ENCODE measurements around the gene CREB5. TPM values are rescaled to one million over a fixed set of nuclear protein-coding genes. Genes with fewer than 3 reads are reported as not detected.

The CREB5 gene
- total RNA-seq, 1 experiment from 2014 or later, result 1.3 TPM

GRCh38 chr7:28409716-28410627 lies 2.3 kb upstream of the CREB5 start:
- H3K9me3 Mint-ChIP-seq, result no peaks in the 10 kb centered on the region
- H3K36me3 Mint-ChIP-seq, result no peaks in the 10 kb centered on the region
- POLR2A ChIA-PET, result no interaction called here
- TF ChIP-seq NR2C2 (CRISPR knock-in tag; IDR thresholded peaks at IDR 0.05) (no peak), TEAD1 (CRISPR knock-in tag; IDR thresholded peaks at IDR 0.05) (0 out of 2 replicates have a peak, but pooled peaks have one; percentile 31), GRHL2 (CRISPR knock-in tag; IDR thresholded peaks at IDR 0.05; ENCODE audit: insufficient replicate concordance, severe bottlenecking) (no peak)
- TF ChIP-seq, protein P1, sequence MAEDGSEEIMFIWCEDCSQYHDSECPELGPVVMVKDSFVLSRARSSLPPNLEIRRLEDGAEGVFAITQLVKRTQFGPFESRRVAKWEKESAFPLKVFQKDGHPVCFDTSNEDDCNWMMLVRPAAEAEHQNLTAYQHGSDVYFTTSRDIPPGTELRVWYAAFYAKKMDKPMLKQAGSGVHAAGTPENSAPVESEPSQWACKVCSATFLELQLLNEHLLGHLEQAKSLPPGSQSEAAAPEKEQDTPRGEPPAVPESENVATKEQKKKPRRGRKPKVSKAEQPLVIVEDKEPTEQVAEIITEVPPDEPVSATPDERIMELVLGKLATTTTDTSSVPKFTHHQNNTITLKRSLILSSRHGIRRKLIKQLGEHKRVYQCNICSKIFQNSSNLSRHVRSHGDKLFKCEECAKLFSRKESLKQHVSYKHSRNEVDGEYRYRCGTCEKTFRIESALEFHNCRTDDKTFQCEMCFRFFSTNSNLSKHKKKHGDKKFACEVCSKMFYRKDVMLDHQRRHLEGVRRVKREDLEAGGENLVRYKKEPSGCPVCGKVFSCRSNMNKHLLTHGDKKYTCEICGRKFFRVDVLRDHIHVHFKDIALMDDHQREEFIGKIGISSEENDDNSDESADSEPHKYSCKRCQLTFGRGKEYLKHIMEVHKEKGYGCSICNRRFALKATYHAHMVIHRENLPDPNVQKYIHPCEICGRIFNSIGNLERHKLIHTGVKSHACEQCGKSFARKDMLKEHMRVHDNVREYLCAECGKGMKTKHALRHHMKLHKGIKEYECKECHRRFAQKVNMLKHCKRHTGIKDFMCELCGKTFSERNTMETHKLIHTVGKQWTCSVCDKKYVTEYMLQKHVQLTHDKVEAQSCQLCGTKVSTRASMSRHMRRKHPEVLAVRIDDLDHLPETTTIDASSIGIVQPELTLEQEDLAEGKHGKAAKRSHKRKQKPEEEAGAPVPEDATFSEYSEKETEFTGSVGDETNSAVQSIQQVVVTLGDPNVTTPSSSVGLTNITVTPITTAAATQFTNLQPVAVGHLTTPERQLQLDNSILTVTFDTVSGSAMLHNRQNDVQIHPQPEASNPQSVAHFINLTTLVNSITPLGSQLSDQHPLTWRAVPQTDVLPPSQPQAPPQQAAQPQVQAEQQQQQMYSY (CRISPR knock-in tag; IDR thresholded peaks at IDR 0.05), result peak; percentile 96
- TF ChIP-seq, protein P2, sequence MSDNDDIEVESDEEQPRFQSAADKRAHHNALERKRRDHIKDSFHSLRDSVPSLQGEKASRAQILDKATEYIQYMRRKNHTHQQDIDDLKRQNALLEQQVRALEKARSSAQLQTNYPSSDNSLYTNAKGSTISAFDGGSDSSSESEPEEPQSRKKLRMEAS (CRISPR knock-in tag; IDR thresholded peaks at IDR 0.05), result 0 out of 2 replicates have a peak, but pooled peaks have one; percentile 36
- TF ChIP-seq, protein P3, sequence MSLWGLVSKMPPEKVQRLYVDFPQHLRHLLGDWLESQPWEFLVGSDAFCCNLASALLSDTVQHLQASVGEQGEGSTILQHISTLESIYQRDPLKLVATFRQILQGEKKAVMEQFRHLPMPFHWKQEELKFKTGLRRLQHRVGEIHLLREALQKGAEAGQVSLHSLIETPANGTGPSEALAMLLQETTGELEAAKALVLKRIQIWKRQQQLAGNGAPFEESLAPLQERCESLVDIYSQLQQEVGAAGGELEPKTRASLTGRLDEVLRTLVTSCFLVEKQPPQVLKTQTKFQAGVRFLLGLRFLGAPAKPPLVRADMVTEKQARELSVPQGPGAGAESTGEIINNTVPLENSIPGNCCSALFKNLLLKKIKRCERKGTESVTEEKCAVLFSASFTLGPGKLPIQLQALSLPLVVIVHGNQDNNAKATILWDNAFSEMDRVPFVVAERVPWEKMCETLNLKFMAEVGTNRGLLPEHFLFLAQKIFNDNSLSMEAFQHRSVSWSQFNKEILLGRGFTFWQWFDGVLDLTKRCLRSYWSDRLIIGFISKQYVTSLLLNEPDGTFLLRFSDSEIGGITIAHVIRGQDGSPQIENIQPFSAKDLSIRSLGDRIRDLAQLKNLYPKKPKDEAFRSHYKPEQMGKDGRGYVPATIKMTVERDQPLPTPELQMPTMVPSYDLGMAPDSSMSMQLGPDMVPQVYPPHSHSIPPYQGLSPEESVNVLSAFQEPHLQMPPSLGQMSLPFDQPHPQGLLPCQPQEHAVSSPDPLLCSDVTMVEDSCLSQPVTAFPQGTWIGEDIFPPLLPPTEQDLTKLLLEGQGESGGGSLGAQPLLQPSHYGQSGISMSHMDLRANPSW (CRISPR knock-in tag; conservative IDR thresholded peaks at IDR 0.05; ENCODE audit: low read depth), result no peak
- peaks cover 21% of the 10 kb centered on the region for H3K4me1 Mint-ChIP-seq
- CTCF ChIA-PET, result interaction anchor here (0.6 to 1.7 kb wide), 10 partner anchors 24 to 548 kb away, joined by 3 to 5 read pairs (median 3); no protein-coding TSS in a partner anchor
- DNase-seq (ENCODE audit: low spot score) (peak; percentile 64), ATAC-seq (peak; percentile 30)
- peaks cover 85% of the 10 kb centered on the region for H3K27me3 Mint-ChIP-seq (ENCODE audit: low read depth)
- H3K4me3 Mint-ChIP-seq, result peak overlapping the region; percentile 95
- peak overlapping the region; percentile 28; the same call in 1 of the 2 replicates for H3K27ac Mint-ChIP-seq

- ATAC-seq, result peak; percentile 7; the same call in 1 of the 2 replicates
- no peak overlapping the region for H3K27ac Mint-ChIP-seq
- H3K36me3 Mint-ChIP-seq, result no peaks in the 10 kb centered on the region
- TF ChIP-seq ZMAT4 (CRISPR knock-in tag; IDR thresholded peaks at IDR 0.05) (no peak), SP1 (CRISPR knock-in tag; conservative IDR thresholded peaks at IDR 0.05) (no peak), ZBTB43 (CRISPR knock-in tag; IDR thresholded peaks at IDR 0.05) (no peak), IRF1 (CRISPR knock-in tag; IDR thresholded peaks at IDR 0.05) (no peak), RORB (CRISPR knock-in tag; IDR thresholded peaks at IDR 0.05) (no peak), ZNF317 (CRISPR knock-in tag; IDR thresholded peaks at IDR 0.05; ENCODE audit: borderline replicate concordance, low read depth) (no peak), ZNF512 (CRISPR knock-in tag; IDR thresholded peaks at IDR 0.05; ENCODE audit: borderline replicate concordance) (no peak), ELF4 (CRISPR knock-in tag; IDR thresholded peaks at IDR 0.05; ENCODE audit: low read depth) (no peak), ZNF232 (CRISPR knock-in tag; IDR thresholded peaks at IDR 0.05) (no peak)
- TF ChIP-seq, protein P4, sequence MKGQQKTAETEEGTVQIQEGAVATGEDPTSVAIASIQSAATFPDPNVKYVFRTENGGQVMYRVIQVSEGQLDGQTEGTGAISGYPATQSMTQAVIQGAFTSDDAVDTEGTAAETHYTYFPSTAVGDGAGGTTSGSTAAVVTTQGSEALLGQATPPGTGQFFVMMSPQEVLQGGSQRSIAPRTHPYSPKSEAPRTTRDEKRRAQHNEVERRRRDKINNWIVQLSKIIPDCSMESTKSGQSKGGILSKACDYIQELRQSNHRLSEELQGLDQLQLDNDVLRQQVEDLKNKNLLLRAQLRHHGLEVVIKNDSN (CRISPR knock-in tag; IDR thresholded peaks at IDR 0.05), result no peak
- TF ChIP-seq, protein P5, sequence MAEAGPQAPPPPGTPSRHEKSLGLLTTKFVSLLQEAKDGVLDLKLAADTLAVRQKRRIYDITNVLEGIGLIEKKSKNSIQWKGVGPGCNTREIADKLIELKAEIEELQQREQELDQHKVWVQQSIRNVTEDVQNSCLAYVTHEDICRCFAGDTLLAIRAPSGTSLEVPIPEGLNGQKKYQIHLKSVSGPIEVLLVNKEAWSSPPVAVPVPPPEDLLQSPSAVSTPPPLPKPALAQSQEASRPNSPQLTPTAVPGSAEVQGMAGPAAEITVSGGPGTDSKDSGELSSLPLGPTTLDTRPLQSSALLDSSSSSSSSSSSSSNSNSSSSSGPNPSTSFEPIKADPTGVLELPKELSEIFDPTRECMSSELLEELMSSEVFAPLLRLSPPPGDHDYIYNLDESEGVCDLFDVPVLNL (CRISPR knock-in tag; IDR thresholded peaks at IDR 0.05; ENCODE audit: borderline replicate concordance, low read depth), result no peak
These were observed 1.4 kb upstream of the CREB5 start for GRCh38 chr7:28410628-28411531.

More at GRCh38 chr7:28410628-28411531, 1.4 kb upstream of the CREB5 start:
- Mint-ChIP-seq H3K9me3 (no peaks in the 10 kb centered on the region), H3K27me3 (ENCODE audit: low read depth) (peaks cover 80% of the 10 kb centered on the region), H3K4me1 (peaks cover 21% of the 10 kb centered on the region), H3K4me3 (peak overlapping the region; percentile 95)
- POLR2A ChIA-PET, result interaction anchor here (0.6 kb wide), 1 partner anchor 1572 kb away, joined by 3 read pairs; no protein-coding TSS in a partner anchor
- peak; percentile 32 for DNase-seq (ENCODE audit: low spot score)
- CTCF ChIA-PET, result interaction anchor here (0.6 to 1.7 kb wide), 13 partner anchors 23 to 547 kb away, joined by 3 to 5 read pairs (median 3); no protein-coding TSS in a partner anchor
